ENCODE data around the gene SLC12A3.

DNA sequence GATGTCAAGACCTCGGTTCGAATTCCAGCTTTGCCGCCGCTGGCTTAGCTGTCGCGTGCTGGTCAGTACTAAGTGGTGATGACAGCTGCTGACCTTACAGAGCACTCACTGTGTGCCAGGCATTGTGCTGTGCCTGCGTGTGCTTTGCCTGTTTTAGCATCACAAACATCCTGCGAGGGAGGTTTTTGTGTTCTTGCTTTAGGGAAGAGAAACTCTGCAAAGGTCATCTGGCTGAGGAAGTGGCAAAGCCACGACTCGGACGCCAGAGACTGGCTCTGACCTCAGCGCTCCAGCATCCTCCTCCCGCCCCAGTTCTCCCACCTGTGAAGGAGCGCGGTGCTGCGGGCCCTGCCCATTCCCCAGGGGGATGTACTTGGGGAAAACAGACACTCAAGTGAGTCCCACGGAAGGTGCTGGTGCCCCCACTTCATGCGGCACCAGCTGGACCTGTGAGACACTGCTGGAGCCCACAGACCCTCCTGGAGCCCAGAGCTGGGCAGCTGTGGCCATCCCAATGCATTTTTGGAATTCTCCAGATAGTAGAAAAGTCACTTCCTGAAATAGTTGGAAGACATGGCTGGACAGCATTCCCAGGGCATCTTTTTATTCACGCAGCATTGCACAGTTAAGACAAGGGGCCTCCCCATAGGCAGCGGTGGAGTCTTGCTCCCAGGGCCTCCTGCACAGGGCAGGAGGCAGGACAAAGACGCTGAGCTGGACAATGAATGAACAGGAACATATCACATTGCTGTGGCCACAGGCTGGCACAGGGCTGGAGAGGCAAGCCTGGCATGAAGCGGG, 47.0 kb downstream of the SLC12A3 start:
- TF ChIP-seq, protein P1, sequence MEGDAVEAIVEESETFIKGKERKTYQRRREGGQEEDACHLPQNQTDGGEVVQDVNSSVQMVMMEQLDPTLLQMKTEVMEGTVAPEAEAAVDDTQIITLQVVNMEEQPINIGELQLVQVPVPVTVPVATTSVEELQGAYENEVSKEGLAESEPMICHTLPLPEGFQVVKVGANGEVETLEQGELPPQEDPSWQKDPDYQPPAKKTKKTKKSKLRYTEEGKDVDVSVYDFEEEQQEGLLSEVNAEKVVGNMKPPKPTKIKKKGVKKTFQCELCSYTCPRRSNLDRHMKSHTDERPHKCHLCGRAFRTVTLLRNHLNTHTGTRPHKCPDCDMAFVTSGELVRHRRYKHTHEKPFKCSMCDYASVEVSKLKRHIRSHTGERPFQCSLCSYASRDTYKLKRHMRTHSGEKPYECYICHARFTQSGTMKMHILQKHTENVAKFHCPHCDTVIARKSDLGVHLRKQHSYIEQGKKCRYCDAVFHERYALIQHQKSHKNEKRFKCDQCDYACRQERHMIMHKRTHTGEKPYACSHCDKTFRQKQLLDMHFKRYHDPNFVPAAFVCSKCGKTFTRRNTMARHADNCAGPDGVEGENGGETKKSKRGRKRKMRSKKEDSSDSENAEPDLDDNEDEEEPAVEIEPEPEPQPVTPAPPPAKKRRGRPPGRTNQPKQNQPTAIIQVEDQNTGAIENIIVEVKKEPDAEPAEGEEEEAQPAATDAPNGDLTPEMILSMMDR (IDR thresholded peaks at IDR 0.05), result no peak
- peak in 1 of 4 donors; percentile 56 for TF ChIP-seq POLR2A (IDR thresholded peaks at IDR 0.05)
